AG09319 (cell line): ENCODE data around the gene NFKBIE.
A peak's percentile ranks its signal among the peaks of the same experiment; 100 is the strongest.

Experiments used
- DNase-seq: peaks from one replicate; pipeline ENCODE4 v3.0.0-alpha.2; 2010; ENCODE audit warnings: low read depth; ENCODE audit errors: extremely low read depth
- CTCF ChIP-seq: IDR thresholded peaks from 2 replicates; pipeline ENCODE4 v1.5.1; 2011; ENCODE audit warnings: low read depth, mild to moderate bottlenecking, inconsistent platforms, low read length, moderate library complexity

The NFKBIE gene

DNA sequence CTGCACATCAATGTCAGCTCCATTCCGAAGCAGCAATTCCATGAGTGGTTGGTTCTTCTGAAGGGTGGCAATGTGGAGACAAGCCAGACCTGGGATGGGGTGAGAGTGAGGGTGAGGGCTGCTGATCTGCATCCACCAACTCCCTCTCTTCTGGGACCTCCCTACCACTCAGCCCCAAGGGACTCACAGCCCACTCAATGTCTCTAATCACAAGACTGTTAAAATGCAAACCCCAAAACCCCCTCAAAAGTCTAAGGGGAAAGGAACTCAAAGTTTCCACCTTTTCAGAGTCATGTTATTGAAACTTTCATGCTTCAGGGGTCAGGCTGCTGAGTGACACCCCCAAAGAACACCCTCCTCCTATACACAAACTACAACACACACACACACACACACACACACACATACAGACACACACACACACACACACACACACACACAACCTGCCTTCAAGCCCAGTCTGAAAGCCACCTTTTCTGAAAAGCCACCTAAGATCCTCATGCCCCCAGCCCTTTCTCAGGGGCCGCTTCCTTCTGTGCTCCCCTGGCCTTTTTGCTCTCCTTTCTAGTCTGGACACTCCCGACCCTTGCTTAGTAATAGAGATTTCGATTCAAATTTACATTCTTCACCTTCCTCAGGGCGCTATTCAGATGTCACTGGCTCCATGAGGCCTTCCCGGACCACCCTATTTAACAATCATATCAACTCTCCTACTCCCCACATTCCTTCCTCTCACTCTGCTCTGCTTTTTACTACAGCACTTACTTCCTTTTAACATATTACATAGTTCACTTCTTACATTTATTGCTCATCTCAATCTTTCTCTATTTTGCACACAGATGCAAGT is 4.7 kb downstream of the NFKBIE start:
- DNase-seq = no peak
- TF ChIP-seq CTCF = no peak

- no peak for DNase-seq
- TF ChIP-seq CTCF = no peak
These were observed 5.3 kb downstream of the NFKBIE start for GRCh38 chr6:44260011-44260410.

- TF ChIP-seq CTCF = no peak
- DNase-seq = no peak
These were observed 6.4 kb downstream of the NFKBIE start for GRCh38 chr6:44258921-44259320.

DNA sequence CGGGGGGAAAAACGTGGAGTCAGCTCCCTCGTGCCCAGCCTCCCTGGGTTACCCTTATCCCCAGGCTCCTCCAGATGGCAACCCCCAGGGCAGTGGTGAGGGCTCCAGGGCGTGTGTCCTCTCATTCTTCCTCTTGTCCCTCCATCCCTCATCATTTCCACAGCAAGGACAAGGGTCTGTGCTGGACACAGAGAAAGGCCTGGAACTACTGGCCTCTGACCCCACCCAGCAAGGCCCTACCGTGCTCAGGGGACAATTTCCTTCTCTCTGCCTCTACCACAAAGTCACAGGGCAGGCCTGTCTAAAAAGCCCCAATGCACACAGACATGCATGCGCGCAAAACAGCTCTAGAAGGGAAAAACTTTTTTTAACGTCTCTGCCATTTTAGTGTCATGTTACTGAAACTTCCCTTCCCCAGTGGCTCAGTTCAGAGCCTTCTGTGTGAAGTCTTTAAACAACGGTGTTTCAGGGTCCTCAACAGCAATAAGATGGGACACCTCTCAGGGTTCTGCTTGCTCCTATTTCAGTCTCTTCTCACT is 7.0 kb downstream of the NFKBIE start:
- TF ChIP-seq CTCF = no peak
- DNase-seq = no peak

GRCh38 chr6:44257753-44258324 is 7.5 kb downstream of the NFKBIE start:
- TF ChIP-seq CTCF = no peak
- no peak for DNase-seq

- TF ChIP-seq CTCF = peak; percentile 34
- DNase-seq = no peak
These were observed 8.2 kb downstream of the NFKBIE start, which contains the start of gene SLC35B2 for GRCh38 chr6:44257025-44257752. SLC35B2 (minus strand) TSS chr6:44257528; CDS start chr6:44257410, 118 bp downstream.

- DNase-seq = no peak
- no peak for TF ChIP-seq CTCF
These were observed 8.7 kb downstream of the NFKBIE start for GRCh38 chr6:44256775-44257024.
